Mesothelial cell of epicardium (in vitro differentiated cells): ENCODE measurements around the gene RPL35. TPM values are rescaled to one million over a fixed set of nuclear protein-coding genes. Genes with fewer than 3 reads are reported as not detected.
A peak's percentile ranks its signal among the peaks of the same experiment; 100 is the strongest.
"Not testable (repeated sequence)": the region's sequence is repeated elsewhere in the genome, so short reads cannot be mapped to it uniquely, and the experiment has no call there.

ENCODE experiments used
- DNase-seq, 2 experiments: peaks; one replicate each; pipeline ENCODE4 v3.0.0; 2021; ENCODE audit warnings: low spot score in 2 of 2; ENCODE audit not compliant: unreplicated experiment in 2 of 2
- H3K27ac Mint-ChIP-seq: 2 replicates; pipeline ENCODE4 v1.8.0; 2021; ENCODE audit warnings: mixed read lengths
- H3K27me3 Mint-ChIP-seq: 2 replicates; pipeline ENCODE4 v1.8.0; 2021; ENCODE audit warnings: low read depth, mixed read lengths
- H3K36me3 Mint-ChIP-seq: 2 replicates; pipeline ENCODE4 v1.8.0; 2021; ENCODE audit warnings: mixed read lengths
- H3K4me1 Mint-ChIP-seq: 2 replicates; pipeline ENCODE4 v1.8.0; 2021; ENCODE audit warnings: mixed read lengths
- H3K4me3 Mint-ChIP-seq: 2 replicates; pipeline ENCODE4 v1.8.0; 2021; ENCODE audit warnings: mild to moderate bottlenecking, moderate library complexity, mixed read lengths
- H3K9me3 Mint-ChIP-seq: 2 replicates; pipeline ENCODE4 v1.8.0; 2021; ENCODE audit warnings: mixed read lengths
- CTCF ChIP-seq: fragments of 200-600 bp; sonication (generic); IDR thresholded peaks from one replicate; pipeline ENCODE4 v1.5.0; 2021; ENCODE audit warnings: antibody characterized with exemption; ENCODE audit not compliant: unreplicated experiment
- total RNA-seq: library from RNA; stranded (reverse); gene quantifications from 3 replicates; pipeline ENCODE4 v1.2.1, GENCODE V29; 2021

Gene RPL35
- total RNA-seq, 1 donor from 2014 or later: 1,103 TPM

DNA sequence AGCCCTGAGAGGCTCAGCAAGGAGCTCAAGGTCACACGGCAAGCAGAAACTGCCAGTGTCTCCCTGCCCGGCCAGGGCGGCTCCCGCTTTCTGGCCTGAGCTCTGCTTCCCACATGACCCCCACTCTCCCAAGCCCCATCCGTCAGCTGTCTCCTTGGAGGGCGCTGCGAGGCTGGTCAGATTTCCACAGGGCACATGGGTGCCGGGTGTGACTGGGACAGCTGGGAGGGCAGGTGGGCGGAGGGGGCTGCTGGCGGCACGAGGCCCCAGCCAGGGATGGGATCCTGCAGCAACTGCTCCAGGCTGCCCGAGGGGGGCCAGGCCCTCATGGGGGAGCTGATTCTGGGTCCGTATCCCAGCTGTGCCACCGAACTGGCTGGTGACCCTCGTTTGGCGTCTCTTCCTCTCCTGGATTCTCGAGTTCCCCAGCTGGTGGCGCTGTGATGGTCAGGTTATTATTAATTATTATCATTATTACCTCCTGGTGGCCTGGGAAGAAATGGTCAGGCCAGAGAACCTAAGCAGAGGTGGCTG is 21.4 kb downstream of the RPL35 start:
- no peaks in the 10 kb centered on the region for H3K9me3 Mint-ChIP-seq

DNA sequence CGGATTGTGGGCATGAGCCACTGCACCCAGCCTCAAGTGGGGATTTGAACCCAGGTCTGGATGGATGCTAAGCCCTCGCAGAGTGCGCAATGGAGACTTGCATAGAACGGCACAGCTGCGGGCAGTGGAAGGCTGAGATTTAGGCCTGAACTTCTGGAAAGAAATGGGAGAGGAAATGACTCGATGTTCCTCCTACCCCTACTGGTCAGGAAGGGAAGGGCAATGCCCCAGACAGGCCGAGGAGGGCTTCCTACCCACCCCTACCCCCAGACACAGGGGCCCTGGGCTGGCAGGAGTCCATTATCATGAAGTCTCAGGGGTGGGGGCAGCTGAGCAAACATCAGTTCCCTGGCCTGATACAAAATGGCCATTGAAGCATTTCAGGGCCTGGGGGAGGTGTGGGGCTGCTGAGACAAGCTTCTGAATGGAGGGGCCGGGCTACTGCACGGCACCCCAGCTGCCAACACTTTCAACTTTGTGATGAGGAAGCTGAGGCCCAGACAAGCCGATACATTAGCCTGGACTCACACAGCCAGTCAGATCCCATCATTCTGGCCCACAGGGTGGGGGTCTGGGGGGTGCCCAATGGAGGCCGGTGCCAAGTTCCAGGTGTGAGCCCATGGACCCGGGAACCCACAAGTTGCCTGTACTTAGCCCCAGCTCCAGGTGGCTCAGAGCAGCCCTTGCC is 22.0 kb downstream of the RPL35 start:
- peak overlapping the region; percentile 76 for H3K27ac Mint-ChIP-seq

More for the DNA sequence above, 21.4 kb downstream of the RPL35 start:
- no peak for TF ChIP-seq CTCF
- no peaks in the 10 kb centered on the region for H3K27me3 Mint-ChIP-seq
- DNase-seq: no peak
- H3K4me3 Mint-ChIP-seq: no peak overlapping the region
- H3K36me3 Mint-ChIP-seq: no peaks in the 10 kb centered on the region
- H3K27ac Mint-ChIP-seq: peak overlapping the region; percentile 97
- H3K4me1 Mint-ChIP-seq: peaks cover 24% of the 10 kb centered on the region

DNA sequence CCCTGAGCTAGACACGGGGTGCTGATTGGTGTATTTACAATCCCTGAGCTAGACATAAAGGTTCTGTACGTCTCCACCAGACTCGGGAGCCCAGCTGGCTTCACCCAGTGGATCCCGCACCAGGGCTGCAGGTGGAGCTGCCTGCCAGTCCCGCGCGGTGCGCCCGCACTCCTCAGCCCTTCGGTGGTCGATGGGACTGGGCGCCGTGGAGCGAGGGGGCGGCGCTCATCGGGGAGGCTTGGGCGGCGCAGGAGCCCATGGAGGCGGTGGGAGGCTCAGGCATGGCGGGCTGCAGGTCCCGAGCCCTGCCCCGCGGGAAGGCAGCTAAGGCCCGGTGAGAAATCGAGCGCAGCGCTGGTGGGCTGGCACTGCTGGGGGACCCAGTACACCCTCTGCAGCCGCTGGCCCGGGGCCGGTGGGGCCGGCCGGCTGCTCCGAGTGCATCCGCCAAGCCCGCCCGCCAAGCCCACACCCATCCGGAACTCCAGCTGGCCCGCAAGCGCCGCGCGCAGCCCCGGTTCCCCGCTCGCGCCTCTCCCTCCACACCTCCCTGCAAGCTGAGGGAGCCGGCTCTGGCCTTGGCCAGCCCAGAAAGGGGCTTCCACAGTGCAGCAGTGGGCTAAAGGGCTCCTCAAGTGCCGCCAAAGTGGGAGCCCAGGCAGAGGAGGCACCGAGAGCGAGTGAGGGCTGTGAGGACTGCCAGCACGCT is 23.0 kb downstream of the RPL35 start:
- not testable (repeated sequence) for DNase-seq, H3K27ac Mint-ChIP-seq, H3K4me3 Mint-ChIP-seq, H3K9me3 Mint-ChIP-seq, H3K36me3 Mint-ChIP-seq, H3K27me3 Mint-ChIP-seq
- peaks cover 37% of the 10 kb centered on the region for H3K4me1 Mint-ChIP-seq

More for the DNA sequence above, 22.0 kb downstream of the RPL35 start:
- Mint-ChIP-seq H3K4me1 (peaks cover 30% of the 10 kb centered on the region), H3K27me3 (no peaks in the 10 kb centered on the region), H3K36me3 (no peaks in the 10 kb centered on the region), H3K4me3 (no peak overlapping the region), H3K9me3 (no peaks in the 10 kb centered on the region)
- peak; percentile 65 for TF ChIP-seq CTCF
- DNase-seq: no peak

DNA sequence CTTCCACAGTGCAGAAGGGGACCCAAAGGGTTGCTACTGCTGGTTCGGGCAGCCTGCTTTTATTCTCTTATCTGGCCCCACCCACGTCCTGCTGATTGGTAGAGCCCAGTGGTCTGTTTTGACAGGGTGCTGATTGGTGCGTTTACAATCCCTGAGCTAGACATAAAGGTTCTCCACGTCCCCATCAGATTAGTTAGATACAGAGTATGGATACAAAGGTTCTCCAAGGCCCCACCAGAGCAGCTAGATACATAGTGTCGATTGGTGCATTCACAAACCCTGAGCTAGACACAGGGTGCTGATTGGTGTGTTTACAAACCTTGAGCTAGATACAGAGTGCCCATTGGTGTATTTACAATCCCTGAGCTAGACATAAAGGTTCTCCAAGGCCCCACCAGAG is 23.6 kb downstream of the RPL35 start:
- not testable (repeated sequence) for DNase-seq, H3K36me3 Mint-ChIP-seq, H3K27me3 Mint-ChIP-seq, H3K27ac Mint-ChIP-seq, H3K4me3 Mint-ChIP-seq, H3K9me3 Mint-ChIP-seq
- peaks cover 35% of the 10 kb centered on the region for H3K4me1 Mint-ChIP-seq

DNA sequence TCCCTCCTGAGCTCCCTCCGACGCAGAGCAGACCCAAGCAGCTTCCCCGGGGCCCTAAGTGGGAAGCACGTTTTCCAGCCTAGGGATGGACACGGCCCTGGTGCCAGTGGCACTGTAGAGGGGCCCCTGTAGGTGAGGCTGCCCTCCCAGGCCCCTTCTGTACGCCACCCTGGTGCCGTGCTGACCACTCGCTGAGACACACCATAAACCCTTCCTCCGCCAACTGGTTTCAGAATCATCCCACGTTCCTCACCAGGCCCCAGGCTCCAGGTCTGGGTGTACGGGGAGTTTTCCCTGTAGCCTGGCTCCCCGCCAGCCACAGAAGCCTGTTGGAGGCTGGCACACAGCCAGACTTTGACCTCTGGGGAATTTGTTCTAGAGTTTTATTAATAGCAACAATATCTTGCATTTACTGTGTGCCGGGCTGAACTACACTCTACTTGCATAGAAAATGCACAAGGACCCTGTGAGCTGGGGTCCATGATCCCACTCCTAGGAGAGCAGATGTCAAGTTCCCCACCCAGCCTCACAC is 26.7 kb downstream of the RPL35 start:
- H3K4me3 Mint-ChIP-seq: peak overlapping the region; percentile 17
- no peaks in the 10 kb centered on the region for H3K27me3 Mint-ChIP-seq
- H3K4me1 Mint-ChIP-seq: peaks cover 27% of the 10 kb centered on the region
- H3K36me3 Mint-ChIP-seq: no peaks in the 10 kb centered on the region
- peak; percentile 89 to 95 for DNase-seq
- no peaks in the 10 kb centered on the region for H3K9me3 Mint-ChIP-seq
- H3K27ac Mint-ChIP-seq: peak overlapping the region; percentile 93
- no peak for TF ChIP-seq CTCF

DNA sequence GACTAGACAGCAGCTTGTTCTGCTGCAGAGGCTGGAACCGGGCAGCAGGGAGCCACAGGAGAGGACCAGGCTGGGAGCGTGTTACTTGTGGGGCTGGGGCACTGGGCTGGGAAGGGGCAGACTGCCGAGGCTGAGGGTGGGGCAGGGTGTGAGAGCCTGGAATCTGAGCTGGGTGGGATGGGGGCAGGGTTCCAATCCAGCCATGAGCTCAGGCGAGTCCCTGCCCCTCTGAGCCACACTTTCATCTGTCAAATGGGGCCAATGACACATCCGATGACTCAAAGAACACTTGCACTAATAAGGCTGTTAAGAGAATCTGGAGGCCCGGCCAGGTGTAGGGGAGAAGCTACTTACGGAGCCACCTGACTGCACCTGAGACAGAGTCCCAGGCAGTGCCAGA is 27.2 kb downstream of the RPL35 start:
- DNase-seq: no peak
- Mint-ChIP-seq H3K27me3 (no peaks in the 10 kb centered on the region), H3K27ac (peak overlapping the region; percentile 93), H3K4me3 (no peak overlapping the region), H3K36me3 (no peaks in the 10 kb centered on the region), H3K4me1 (peaks cover 28% of the 10 kb centered on the region), H3K9me3 (no peaks in the 10 kb centered on the region)
- no peak for TF ChIP-seq CTCF
